H1 (cell line): ENCODE data around the gene ZNF761. TPM values are rescaled to one million over a fixed set of nuclear protein-coding genes. Genes with fewer than 3 reads are reported as not detected.

ENCODE experiments used
- CTCF ChIA-PET: fragments of 300-600 bp; sonication (Branson Sonifier 250); formaldehyde crosslinking; loops from one replicate; lab custom pipeline; 2021; ENCODE audit not compliant: partially characterized antibody; lab: Charles Lee
- POLR2A ChIA-PET: fragments of 300-600 bp; sonication (Branson Sonifier 250); formaldehyde crosslinking; loops from one replicate; lab custom pipeline; 2021; ENCODE audit warnings: inconsistent platforms; ENCODE audit not compliant: partially characterized antibody; lab: Charles Lee
- DNase-seq, 2 experiments: peaks; one replicate each; pipeline versions ENCODE4 v3.0.0 to v3.0.0-alpha.2; 2010 to 2022; ENCODE audit warnings: low spot score in 2 of 2, low read depth in 1 of 2, mixed read lengths in 1 of 2
- FAIRE-seq: peaks from 2 replicates; lab custom pipeline; 2011; peaks lifted over from hg19 to GRCh38; lab: Jason Lieb, UNC
- H2AFZ ChIP-seq: 2 replicates; pipeline ENCODE4 v1.8.1; 2012; ENCODE audit warnings: low read length, inconsistent platforms
- H2AK5ac ChIP-seq: 2 replicates; pipeline ENCODE4 v1.6.1; 2013; ENCODE audit warnings: low read depth, low read length
- H2BK120ac ChIP-seq: replicated peaks from 2 replicates; pipeline ENCODE3; 2013; ENCODE audit warnings: low read depth, low read length, inconsistent platforms
- H2BK12ac ChIP-seq: 2 replicates; pipeline ENCODE4 v1.6.1; 2013; ENCODE audit warnings: low read depth, low read length
- H2BK15ac ChIP-seq: 2 replicates; pipeline ENCODE4 v1.6.1; 2013; ENCODE audit warnings: low read length
- H2BK20ac ChIP-seq: 2 replicates; pipeline ENCODE4 v1.6.1; 2013; ENCODE audit warnings: low read length
- H2BK5ac ChIP-seq: 2 replicates; pipeline ENCODE4 v1.6.1; 2013; ENCODE audit warnings: low read depth, low read length
- H3K14ac ChIP-seq: 2 replicates; pipeline ENCODE4 v1.6.1; 2013; ENCODE audit warnings: inconsistent platforms; ENCODE audit not compliant: insufficient read length
- H3K18ac ChIP-seq: 2 replicates; pipeline ENCODE4 v1.6.1; 2013; ENCODE audit warnings: low read length; ENCODE audit errors: extremely low read depth
- H3K23ac ChIP-seq: 2 replicates; pipeline ENCODE4 v1.6.1; 2013; ENCODE audit warnings: inconsistent platforms; ENCODE audit not compliant: insufficient read length
- H3K23me2 ChIP-seq: 2 replicates; pipeline ENCODE4 v1.6.1; 2013; ENCODE audit warnings: low read depth, low read length
- H3K27ac ChIP-seq: 2 replicates; pipeline ENCODE4 v1.6.1; 2011; ENCODE audit warnings: low read depth, low read length, inconsistent platforms
- H3K27me3 ChIP-seq, 4 experiments: replicated peaks in 1 of 4; 1 replicate in 1 of 4; 2 replicates in 3 of 4; pipeline versions ENCODE4 v1.6.1 to v1.8.1; 2011 to 2013; ENCODE audit warnings: low read length in 3 of 4, mild to moderate bottlenecking in 3 of 4, inconsistent platforms in 2 of 4, mixed read lengths in 2 of 4, moderate library complexity in 1 of 4; ENCODE audit not compliant: control insufficient read depth in 3 of 4, insufficient read depth in 3 of 4; ENCODE audit errors: extremely low read depth in 1 of 4
- H3K36me3 ChIP-seq, 4 experiments: 2 replicates each; pipeline versions ENCODE4 v1.6.1 to v1.8.1; 2011 to 2013; ENCODE audit warnings: mild to moderate bottlenecking in 4 of 4, low read length in 3 of 4, moderate library complexity in 2 of 4, control low read depth in 1 of 4, inconsistent platforms in 1 of 4; ENCODE audit not compliant: insufficient read depth in 4 of 4, control insufficient read depth in 2 of 4
- H3K4ac ChIP-seq: replicated peaks from 2 replicates; pipeline ENCODE3; 2013; ENCODE audit warnings: low read length, low read depth, mixed read lengths, inconsistent platforms; ENCODE audit not compliant: insufficient read length
- H3K4me1 ChIP-seq, 4 experiments: replicated peaks in 1 of 4; 1 replicate in 1 of 4; 2 replicates in 3 of 4; pipeline versions ENCODE4 v1.6.1 to v1.8.1; 2011 to 2013; ENCODE audit warnings: low read length in 3 of 4, inconsistent platforms in 2 of 4, mixed read lengths in 1 of 4; ENCODE audit not compliant: insufficient read depth in 4 of 4, control insufficient read depth in 3 of 4
- H3K4me2 ChIP-seq, 2 experiments: 2 replicates each; pipeline versions ENCODE4 v1.6.1 to v1.8.1; 2011 to 2013; ENCODE audit warnings: low read depth in 2 of 2, low read length in 2 of 2, control low read depth in 1 of 2, inconsistent platforms in 1 of 2, mild to moderate bottlenecking in 1 of 2; ENCODE audit not compliant: insufficient read depth in 1 of 2
- H3K4me3 ChIP-seq, 4 experiments: fragments of 200-600, 300-600 bp in 1 of 4; sonication (generic), shearing (Covaris generic), sonication (Bioruptor Twin) in 1 of 4; 2 replicates each; pipeline versions ENCODE4 v1.5.1 to v1.8.1; 2011 to 2016; ENCODE audit warnings: low read length in 4 of 4, low read depth in 3 of 4, control low read depth in 2 of 4, inconsistent platforms in 2 of 4, mild to moderate bottlenecking in 2 of 4, mixed read lengths in 1 of 4, moderate library complexity in 1 of 4; ENCODE audit not compliant: insufficient read depth in 2 of 4; ENCODE audit errors: extremely low read depth in 1 of 4
- H3K56ac ChIP-seq: replicated peaks from 2 replicates; pipeline ENCODE3; 2013; ENCODE audit warnings: low read depth, mild to moderate bottlenecking, mixed read lengths, low read length, inconsistent platforms; ENCODE audit not compliant: insufficient read length
- H3K79me1 ChIP-seq: 2 replicates; pipeline ENCODE4 v1.6.1; 2013; ENCODE audit warnings: low read depth, low read length, control low read depth
- H3K79me2 ChIP-seq, 2 experiments: 2 replicates each; pipeline versions ENCODE4 v1.6.1 to v1.8.1; 2012 to 2013; ENCODE audit warnings: low read length in 2 of 2, mild to moderate bottlenecking in 2 of 2, inconsistent platforms in 1 of 2; ENCODE audit not compliant: insufficient read depth in 2 of 2, control insufficient read depth in 1 of 2
- H3K9ac ChIP-seq, 4 experiments: replicated peaks in 1 of 4; 1 replicate in 1 of 4; 2 replicates in 3 of 4; pipeline versions ENCODE4 v1.6.1 to v1.8.1; 2011 to 2013; ENCODE audit warnings: low read depth in 3 of 4, low read length in 3 of 4, control low read depth in 2 of 4, mild to moderate bottlenecking in 2 of 4, moderate library complexity in 2 of 4, inconsistent platforms in 1 of 4; ENCODE audit errors: extremely low read depth in 1 of 4
- H3K9me3 ChIP-seq, 2 experiments: 2 replicates each; pipeline versions ENCODE4 v1.6.1 to v1.8.1; 2012 to 2013; ENCODE audit warnings: mild to moderate bottlenecking in 2 of 2, moderate library complexity in 2 of 2, control low read depth in 1 of 2, inconsistent platforms in 1 of 2, low read depth in 1 of 2, low read length in 1 of 2, mixed read lengths in 1 of 2; ENCODE audit not compliant: insufficient read depth in 2 of 2
- H4K20me1 ChIP-seq, 2 experiments: replicated peaks in 1 of 2; 2 replicates each; pipeline versions ENCODE3 to v1.8.1; 2011 to 2013; ENCODE audit warnings: inconsistent platforms in 2 of 2, low read length in 2 of 2, mild to moderate bottlenecking in 1 of 2; ENCODE audit not compliant: insufficient read depth in 2 of 2, control insufficient read depth in 1 of 2
- H4K5ac ChIP-seq: 2 replicates; pipeline ENCODE4 v1.6.1; 2013; ENCODE audit warnings: low read length, low read depth, mixed read lengths, inconsistent platforms; ENCODE audit not compliant: insufficient read length
- H4K8ac ChIP-seq: 2 replicates; pipeline ENCODE4 v1.8.0; 2013; ENCODE audit warnings: mild to moderate bottlenecking, moderate library complexity, low read length, inconsistent platforms; ENCODE audit not compliant: insufficient read depth; ENCODE audit errors: extremely low read depth
- H4K91ac ChIP-seq: replicated peaks from 2 replicates; pipeline ENCODE3; 2013; ENCODE audit warnings: low read length, mixed read lengths, inconsistent platforms; ENCODE audit not compliant: insufficient read length
- BACH1 ChIP-seq: IDR thresholded peaks from 2 replicates; pipeline ENCODE4 v1.6.1; 2012; ENCODE audit warnings: low read length, improper control_type of control experiment
- CEBPB ChIP-seq: IDR thresholded peaks from 2 replicates; pipeline ENCODE4 v1.6.1; 2012; ENCODE audit warnings: low read depth, low read length
- JUN ChIP-seq: IDR thresholded peaks from 2 replicates; pipeline ENCODE4 v1.6.1; 2011; ENCODE audit warnings: low read depth, mild to moderate bottlenecking, improper control_type of control experiment, low read length
- POLR2AphosphoS5 ChIP-seq: IDR thresholded peaks from 2 replicates; pipeline ENCODE4 v1.6.1; 2011; ENCODE audit warnings: low read depth, low read length
- WGBS, 2 experiments: shearing (Covaris generic) in 1 of 2; methylation state at CpG; one replicate each; pipeline versions ENCODE4 v1.1.6 to v1.1.7; 2013 to 2015; ENCODE audit warnings: low lambda C conversion rate in 2 of 2, mixed read lengths in 2 of 2, inconsistent platforms in 1 of 2, low coverage in 1 of 2, missing lambda C conversion rate in 1 of 2; ENCODE audit not compliant: insufficient replicate concordance in 2 of 2, insufficient coverage in 1 of 2, insufficient read length in 1 of 2; ENCODE audit errors: extremely low coverage in 1 of 2, missing lambda C conversion rate in 1 of 2; 5-methylcytosine and 5-hydroxymethylcytosine counted together
- polyA plus RNA-seq, 7 experiments: library from polyadenylated mRNA; depleted of rRNA in 3 of 7; stranded (reverse) in 5 of 7; unstranded in 2 of 7; fragments of >200 nt in 5 of 7; fragments of 200-250 nt in 2 of 7; gene quantifications; 1 replicate in 5 of 7; 2 replicates in 1 of 7; 4 replicates in 1 of 7; pipeline versions ENCODE4 v1.2.1 to v1.2.3, GENCODE V29; 2011 to 2013; ENCODE audit warnings: missing spikeins in 2 of 7, mixed read lengths in 2 of 7
- total RNA-seq: library from RNA; stranded (reverse); fragmentation: NEBNext Ultra II Directional; extraction: Animal tissue kit (Norgen Biotek cat#: 25700); gene quantifications from 2 replicates; pipeline ENCODE4 v1.2.1, GENCODE V29; 2021

ZNF761 gene
- total and polyA plus RNA-seq, 2 of the 8 experiments (the other 6 are each of a cell fraction or from before 2014, with no cell fraction given): 11.1 to 25.1 TPM

GRCh38 chr19:53504885-53505284 lies 73.1 kb downstream of the ZNF761 start:
- H3K56ac ChIP-seq: no peak overlapping the region
- no peaks in the 10 kb centered on the region for H3K79me1 ChIP-seq
- H4K5ac ChIP-seq: no peak overlapping the region
- no peak overlapping the region for H2AFZ ChIP-seq
- H4K91ac ChIP-seq: no peak overlapping the region
- no peak for TF ChIP-seq POLR2AphosphoS5
- TF ChIP-seq CEBPB: no peak
- no peak for TF ChIP-seq JUN
- TF ChIP-seq BACH1: no peak
- H3K18ac ChIP-seq: no peak overlapping the region
- H2BK12ac ChIP-seq: peak overlapping the region; percentile 39; the same call in 1 of the 2 replicates
- no peaks in the 10 kb centered on the region for H4K20me1 ChIP-seq
- no peaks in the 10 kb centered on the region for H3K9me3 ChIP-seq
- H3K4me3 ChIP-seq: no peak overlapping the region; a peak in 1 of 8 replicates
- no peaks in the 10 kb centered on the region for H3K27me3 ChIP-seq
- H4K8ac ChIP-seq: no peak overlapping the region
- 89% methylated on average over 7 of the region's 7 CpGs; no CpG with 5 or more reads in 1 of the 2 experiments for WGBS, 2 experiments
- H3K4me2 ChIP-seq: peak overlapping the region; percentile 1 to 78; a peak in 1 of 4 replicates
- no peak overlapping the region for H2BK20ac ChIP-seq
- no peaks in the 10 kb centered on the region for H3K36me3 ChIP-seq
- H3K9ac ChIP-seq: no peak overlapping the region; a peak in 1 of 7 replicates
- peaks cover 0 to 4% (median 1%) of the 10 kb centered on the region in 4 experiments; a peak in 2 of 7 replicates for H3K4me1 ChIP-seq
- H3K27ac ChIP-seq: no peak overlapping the region
- no peak overlapping the region; the same call in 1 of the 2 replicates for H2BK5ac ChIP-seq
- H3K79me2 ChIP-seq: no peaks in the 10 kb centered on the region
- no peak overlapping the region for H3K4ac ChIP-seq
- FAIRE-seq: no peak
- H2BK120ac ChIP-seq: no peak overlapping the region
- H3K23me2 ChIP-seq: no peaks in the 10 kb centered on the region; the same call in 1 of the 2 replicates
- ChIA-PET CTCF (interaction anchor here (0.5 to 1.5 kb wide), 5 partner anchors 12 to 245 kb away, joined by 3 to 4 read pairs (median 3); no protein-coding TSS in a partner anchor), POLR2A (interaction anchor here (0.7 kb wide), 1 partner anchor 259 kb away, joined by 3 read pairs; no protein-coding TSS in a partner anchor)
- no peak overlapping the region for H3K23ac ChIP-seq
- H3K14ac ChIP-seq: no peak overlapping the region
- no peak overlapping the region for H2BK15ac ChIP-seq
- H2AK5ac ChIP-seq: no peak overlapping the region
- no peak for DNase-seq
